Measurements from ENCODE around the gene SLC2A10. TPM values are rescaled to one million over a fixed set of nuclear protein-coding genes. Genes with fewer than 3 reads are reported as not detected.

SLC2A10 gene
- total RNA-seq, 8 experiments from 2014 or later, result 2.7 to 11.8 (median 6.8) TPM

DNA sequence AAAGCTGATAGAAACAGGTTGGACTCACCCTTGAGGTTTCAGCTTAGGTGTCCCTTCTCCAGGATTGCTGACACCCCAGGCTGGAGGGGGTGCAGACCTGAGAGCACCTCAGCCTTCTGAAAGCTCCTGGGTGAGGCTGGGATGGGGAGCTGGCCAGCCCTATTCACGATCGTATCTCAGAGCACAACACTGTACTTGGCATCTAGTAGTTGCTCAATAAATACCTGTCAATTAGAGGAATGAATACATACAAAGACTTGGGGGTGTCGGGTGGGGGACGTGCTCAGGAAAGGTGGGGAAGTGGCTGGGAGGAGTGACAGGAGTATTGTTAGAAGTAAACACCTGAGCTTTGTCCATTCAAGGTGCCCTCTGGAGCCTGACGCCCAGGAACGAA lies 61.7 kb downstream of the SLC2A10 start:
- WGBS, 10 experiments, result 94 to 100% methylated on average over 2 to 4 of the region's 6 CpGs; no CpG with 5 or more reads in 8 of the 10 experiments
- in situ Hi-C loops (cut with MboI; ENCODE audit: low pct_unique_long_range_greater_than_20kb in 2 of 9, low sequenced_read_pairs in 9 of 9, unreplicated experiment in 9 of 9), result loop anchor here (25.0 kb wide), 3 partner anchors 366 to 616 kb away; no protein-coding TSS in a partner anchor
- no peaks in the 10 kb centered on the region for H3K4me1 ChIP-seq (replicated peaks in 1 of 2)
- no peak overlapping the region for H3K27ac ChIP-seq
- no peak overlapping the region for H3K4me3 ChIP-seq
- ATAC-seq (replicated peaks in 6 of 8), result no peak

DNA sequence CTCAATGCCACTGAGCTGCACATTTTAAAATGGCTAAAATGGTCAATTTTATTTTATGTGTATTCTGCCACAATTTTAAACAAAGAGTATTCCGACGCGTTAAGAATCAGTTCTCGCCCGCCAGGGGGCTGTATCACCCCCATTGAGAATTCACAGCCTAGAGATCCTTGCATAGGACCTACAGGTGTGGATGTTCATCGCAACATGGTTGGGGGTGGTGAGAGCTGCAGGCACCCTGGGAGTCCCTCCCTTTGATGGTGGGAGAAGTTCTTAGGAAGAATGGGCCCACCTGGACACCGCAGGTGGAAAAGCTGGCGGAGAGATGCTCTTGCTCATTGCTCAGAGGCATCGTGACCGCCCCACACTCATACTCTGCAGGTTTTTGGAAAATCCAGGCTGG lies 63.5 kb downstream of the SLC2A10 start:
- WGBS, 10 experiments, result 50 to 100% (median 92%) methylated on average over 1 to 8 of the region's 10 CpGs; no CpG with 5 or more reads in 4 of the 10 experiments
- no peak overlapping the region for H3K27ac ChIP-seq
- no peak for ATAC-seq (replicated peaks in 6 of 8)
- no peaks in the 10 kb centered on the region for H3K4me1 ChIP-seq (replicated peaks in 1 of 2)
- in situ Hi-C loops (cut with MboI; ENCODE audit: low pct_unique_long_range_greater_than_20kb in 2 of 9, low sequenced_read_pairs in 9 of 9, unreplicated experiment in 9 of 9), result loop anchor here (25.0 kb wide), 3 partner anchors 364 to 614 kb away; no protein-coding TSS in a partner anchor
- H3K4me3 ChIP-seq, result no peak overlapping the region

- 29 to 92% (median 82%) methylated on average over 2 to 8 of the region's 9 CpGs; no CpG with 5 or more reads in 4 of the 10 experiments for WGBS, 10 experiments
- no peak overlapping the region for H3K4me3 ChIP-seq
- no peak overlapping the region for H3K27ac ChIP-seq
- ATAC-seq (replicated peaks in 6 of 8), result no peak
- H3K4me1 ChIP-seq (replicated peaks in 1 of 2), result no peaks in the 10 kb centered on the region
- in situ Hi-C loops (cut with MboI; ENCODE audit: low pct_unique_long_range_greater_than_20kb in 2 of 9, low sequenced_read_pairs in 9 of 9, unreplicated experiment in 9 of 9), result loop anchor here (25.0 kb wide), 3 partner anchors 364 to 614 kb away; no protein-coding TSS in a partner anchor
Measured at GRCh38 chr20:46773680-46774079, 64.2 kb downstream of the SLC2A10 start.

DNA sequence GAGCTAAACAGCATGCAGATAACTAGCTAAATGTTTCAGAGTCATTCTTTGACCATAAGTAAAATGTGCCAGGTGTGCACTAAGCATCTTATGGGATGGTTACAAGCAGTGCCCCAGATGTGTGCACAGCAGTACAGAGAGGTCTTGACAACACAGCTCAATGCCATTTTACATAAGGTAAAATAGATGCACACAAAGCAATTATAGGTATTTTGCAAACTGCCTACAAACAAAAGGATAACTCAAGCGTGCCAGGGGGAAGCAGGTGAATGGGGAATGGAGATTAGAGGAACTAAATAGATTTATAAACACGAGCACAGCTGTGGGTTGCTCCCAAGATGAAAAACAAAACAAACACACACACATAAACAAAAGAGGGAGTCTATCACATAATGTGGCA lies 64.8 kb downstream of the SLC2A10 start:
- ATAC-seq (replicated peaks in 6 of 8), result no peak
- H3K27ac ChIP-seq, result no peak overlapping the region
- no peaks in the 10 kb centered on the region for H3K4me1 ChIP-seq (replicated peaks in 1 of 2)
- in situ Hi-C loops (cut with MboI; ENCODE audit: low pct_unique_long_range_greater_than_20kb in 2 of 9, low sequenced_read_pairs in 9 of 9, unreplicated experiment in 9 of 9), result loop anchor here (25.0 kb wide), 3 partner anchors 363 to 613 kb away; no protein-coding TSS in a partner anchor
- H3K4me3 ChIP-seq, result no peak overlapping the region
- WGBS, 10 experiments, result 0 to 80% (median 68%) methylated on average over 1 to 2 of the region's 2 CpGs; no CpG with 5 or more reads in 2 of the 10 experiments

DNA sequence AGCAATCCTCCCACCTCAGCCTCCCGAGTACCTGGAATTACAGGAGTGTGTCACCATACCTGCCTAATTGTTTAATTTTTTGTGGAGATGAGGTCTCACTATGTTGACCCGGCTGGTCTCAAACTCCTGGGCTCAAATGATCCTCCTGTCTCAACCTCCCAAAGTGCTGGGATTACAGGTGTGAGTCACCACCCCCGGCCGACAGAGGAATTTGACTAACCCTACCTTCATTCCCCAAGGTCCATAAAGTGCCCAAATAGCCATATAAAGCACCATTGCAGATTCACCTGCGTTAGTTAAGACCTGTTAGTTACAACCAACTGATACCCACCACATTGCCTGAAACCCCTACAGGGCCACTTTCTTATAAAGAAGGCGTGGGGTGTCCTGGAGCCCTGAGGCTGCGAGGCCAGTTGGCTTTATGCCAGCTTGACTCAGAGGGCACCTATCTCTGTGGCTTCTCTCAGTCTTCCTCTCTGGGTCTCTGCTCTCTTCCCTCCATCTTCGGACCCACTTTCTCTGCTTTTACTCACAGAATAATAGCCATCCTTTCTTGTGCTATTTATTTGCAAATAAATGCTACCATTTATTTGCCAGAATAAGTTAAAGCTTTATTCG lies 65.6 kb downstream of the SLC2A10 start:
- ATAC-seq (replicated peaks in 6 of 8), result no peak
- Histone ChIP-seq H3K27ac (no peak overlapping the region), H3K4me3 (no peak overlapping the region), H3K4me1 (replicated peaks in 1 of 2) (no peaks in the 10 kb centered on the region)
- WGBS, 10 experiments, result 57 to 93% (median 79%) methylated on average over 1 to 9 of the region's 9 CpGs
- in situ Hi-C loops (cut with MboI; ENCODE audit: low pct_unique_long_range_greater_than_20kb in 2 of 9, low sequenced_read_pairs in 9 of 9, unreplicated experiment in 9 of 9), result loop anchor here (25.0 kb wide), 3 partner anchors 362 to 612 kb away; no protein-coding TSS in a partner anchor

DNA sequence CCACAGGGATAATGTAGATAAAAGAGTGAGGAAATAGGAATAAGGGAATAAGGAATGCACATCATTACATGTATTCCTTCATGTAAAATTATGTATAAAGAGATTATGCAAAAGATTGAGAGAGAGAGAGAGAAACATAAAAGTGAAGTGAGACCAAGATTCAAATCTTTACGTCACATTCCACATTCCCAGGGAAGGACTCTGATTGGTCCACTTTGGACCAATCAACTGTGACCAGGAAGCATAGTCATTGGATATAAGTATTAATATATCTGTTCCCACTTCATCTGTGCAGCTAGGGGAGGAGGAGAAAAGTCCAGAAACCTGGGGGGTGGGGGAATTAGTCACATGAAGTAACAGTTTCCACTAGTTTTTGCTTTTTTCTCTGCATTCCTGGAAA lies 66.4 kb downstream of the SLC2A10 start:
- Histone ChIP-seq H3K27ac (no peak overlapping the region), H3K4me3 (no peak overlapping the region), H3K4me1 (replicated peaks in 1 of 2) (no peaks in the 10 kb centered on the region)
- 60 to 100% (median 91%) methylated on average over 1 of the region's 1 CpG for WGBS, 10 experiments
- peak in 1 of 8 experiments; percentile 50 for ATAC-seq (replicated peaks in 6 of 8)
- in situ Hi-C loops (cut with MboI; ENCODE audit: low pct_unique_long_range_greater_than_20kb in 2 of 9, low sequenced_read_pairs in 9 of 9, unreplicated experiment in 9 of 9), result no loop called here

- Histone ChIP-seq H3K4me3 (no peak overlapping the region), H3K27ac (no peak overlapping the region), H3K4me1 (replicated peaks in 1 of 2) (no peaks in the 10 kb centered on the region)
- no peak for ATAC-seq (replicated peaks in 6 of 8)
- in situ Hi-C loops (cut with MboI; ENCODE audit: low pct_unique_long_range_greater_than_20kb in 2 of 9, low sequenced_read_pairs in 9 of 9, unreplicated experiment in 9 of 9), result no loop called here
- 0 to 79% (median 72%) methylated on average over 1 to 7 of the region's 7 CpGs; no CpG with 5 or more reads in 1 of the 10 experiments for WGBS, 10 experiments
Measured at GRCh38 chr20:46777331-46777730, 67.9 kb downstream of the SLC2A10 start.

DNA sequence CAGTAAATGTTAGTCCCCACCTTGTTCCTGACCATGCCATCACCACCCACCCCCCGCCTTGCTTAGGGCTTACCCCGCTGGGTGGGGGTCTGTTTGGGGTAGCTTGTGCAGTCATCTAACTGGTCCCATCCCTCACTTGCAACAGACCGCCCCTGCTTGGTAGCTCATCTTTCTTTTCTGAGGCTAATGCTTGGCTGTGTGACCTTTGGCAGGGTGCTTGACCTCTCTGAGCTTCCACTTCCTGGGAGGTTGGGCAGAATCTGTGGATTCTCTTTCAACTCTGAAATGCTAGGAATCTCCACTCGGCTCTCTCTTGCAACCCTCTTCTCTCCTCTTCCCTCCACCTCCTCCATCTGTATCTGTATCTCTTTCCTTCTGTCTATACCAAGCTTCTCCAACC lies 70.4 kb downstream of the SLC2A10 start:
- ATAC-seq (replicated peaks in 6 of 8), result no peak
- Histone ChIP-seq H3K4me1 (replicated peaks in 1 of 2) (no peaks in the 10 kb centered on the region), H3K4me3 (no peak overlapping the region), H3K27ac (no peak overlapping the region)
- in situ Hi-C loops (cut with MboI; ENCODE audit: low pct_unique_long_range_greater_than_20kb in 2 of 9, low sequenced_read_pairs in 9 of 9, unreplicated experiment in 9 of 9), result no loop called here
- WGBS, 10 experiments, result 0 to 83% (median 30%) methylated on average over 1 to 4 of the region's 4 CpGs; no CpG with 5 or more reads in 4 of the 10 experiments

GRCh38 chr20:46784436-46785127 lies 75.1 kb downstream of the SLC2A10 start:
- H3K4me3 ChIP-seq, result no peak overlapping the region
- in situ Hi-C loops (cut with MboI; ENCODE audit: low pct_unique_long_range_greater_than_20kb in 2 of 9, low sequenced_read_pairs in 9 of 9, unreplicated experiment in 9 of 9), result no loop called here
- no peak overlapping the region for H3K27ac ChIP-seq
- WGBS, 10 experiments, result 0 to 89% (median 60%) methylated on average over 1 to 5 of the region's 15 CpGs; no CpG with 5 or more reads in 3 of the 10 experiments
- peak in 2 of 8 experiments; percentile 49 to 56 for ATAC-seq (replicated peaks in 6 of 8)
- peaks cover 9 to 11% of the 10 kb centered on the region in 2 donors for H3K4me1 ChIP-seq (replicated peaks in 1 of 2)

Other genes with a start within 250 kb of the SLC2A10 start
- gene ZNF334, start 196.1 kb upstream of the SLC2A10 start, total RNA-seq, result 10 to 100 TPM in 5 of 8 experiments, 1 to 10 TPM in 3; 4.0 to 18.2 (median 11.0) TPM
- under 1 TPM in 3 of 8 experiments, not detected in 5; 0.15 to 0.29 (median 0.28) TPM for gene OCSTAMP, start 159.0 kb upstream of the SLC2A10 start, total RNA-seq
- 1 to 10 TPM in 7 of 8 experiments, under 1 TPM in 1; 0.97 to 5.0 (median 3.0) TPM for gene SLC13A3, start 58.2 kb upstream of the SLC2A10 start, total RNA-seq
- gene TP53RK, start 20.2 kb upstream of the SLC2A10 start, total RNA-seq, result 10 to 100 TPM; 12.3 to 23.7 (median 15.0) TPM
- 1 to 10 TPM in 5 of 8 experiments, under 1 TPM in 2, not detected in 1; 0.18 to 7.5 (median 1.9) TPM for gene EYA2, start 185.2 kb downstream of the SLC2A10 start, total RNA-seq